Parathyroid adenoma (tissue), 2 donors: ENCODE data around the gene DDI1.

Experiments
- H2AFZ ChIP-seq: fragments of 300-600 bp; sonication (generic); one replicate; pipeline ENCODE4 v1.7.0; 2017; ENCODE audit warnings: antibody characterized with exemption, mild to moderate bottlenecking
- H3K27ac ChIP-seq: fragments of 300-600 bp; sonication (generic); one replicate; pipeline ENCODE4 v1.7.0; 2017
- H3K27me3 ChIP-seq: fragments of 300-600 bp; sonication (generic); one replicate; pipeline ENCODE4 v1.7.0; 2017; ENCODE audit warnings: low read length; ENCODE audit not compliant: control insufficient read depth, insufficient read depth
- H3K36me3 ChIP-seq: fragments of 300-600 bp; sonication (generic); one replicate; pipeline ENCODE4 v1.7.0; 2017; ENCODE audit warnings: low read length; ENCODE audit not compliant: control insufficient read depth, insufficient read depth
- H3K4me1 ChIP-seq: fragments of 300-600 bp; sonication (generic); one replicate; pipeline ENCODE4 v1.7.0; 2017; ENCODE audit warnings: control low read depth
- H3K4me2 ChIP-seq: fragments of 300-600 bp; sonication (generic); one replicate; pipeline ENCODE4 v1.7.0; 2017; ENCODE audit warnings: low read length
- H3K4me3 ChIP-seq: fragments of 300-600 bp; sonication (generic); one replicate; pipeline ENCODE4 v1.7.0; 2017; ENCODE audit warnings: low read depth, low read length
- H3K79me2 ChIP-seq: fragments of 300-600 bp; sonication (generic); one replicate; pipeline ENCODE4 v1.7.0; 2017; ENCODE audit warnings: control low read depth
- H3K9ac ChIP-seq: fragments of 300-600 bp; sonication (generic); one replicate; pipeline ENCODE4 v1.7.0; 2017; ENCODE audit warnings: mild to moderate bottlenecking
- H3K9me3 ChIP-seq: fragments of 300-600 bp; sonication (generic); one replicate; pipeline ENCODE4 v1.7.0; 2017; ENCODE audit warnings: low read length; ENCODE audit not compliant: control insufficient read depth
- TF ChIP-seq, protein P1 (sequence below): fragments of 300-600 bp; sonication (generic); IDR thresholded peaks from one replicate; pipeline ENCODE4 v1.7.0; 2017; ENCODE audit warnings: antibody characterized with exemption, mild to moderate bottlenecking
- donor health status: primary hyperparathyroidism.

Gene DDI1

GRCh38 chr11:104078245-104078644, 41.8 kb downstream of the DDI1 start:
- Histone ChIP-seq H3K4me3 (no peak overlapping the region), H3K9ac (no peak overlapping the region), H3K36me3 (no peaks in the 10 kb centered on the region), H3K9me3 (no peaks in the 10 kb centered on the region), H3K4me1 (no peaks in the 10 kb centered on the region), H3K27ac (no peak overlapping the region), H3K79me2 (no peaks in the 10 kb centered on the region), H3K4me2 (no peak overlapping the region), H3K27me3 (no peaks in the 10 kb centered on the region), H2AFZ (no peak overlapping the region)
- TF ChIP-seq, protein P1, sequence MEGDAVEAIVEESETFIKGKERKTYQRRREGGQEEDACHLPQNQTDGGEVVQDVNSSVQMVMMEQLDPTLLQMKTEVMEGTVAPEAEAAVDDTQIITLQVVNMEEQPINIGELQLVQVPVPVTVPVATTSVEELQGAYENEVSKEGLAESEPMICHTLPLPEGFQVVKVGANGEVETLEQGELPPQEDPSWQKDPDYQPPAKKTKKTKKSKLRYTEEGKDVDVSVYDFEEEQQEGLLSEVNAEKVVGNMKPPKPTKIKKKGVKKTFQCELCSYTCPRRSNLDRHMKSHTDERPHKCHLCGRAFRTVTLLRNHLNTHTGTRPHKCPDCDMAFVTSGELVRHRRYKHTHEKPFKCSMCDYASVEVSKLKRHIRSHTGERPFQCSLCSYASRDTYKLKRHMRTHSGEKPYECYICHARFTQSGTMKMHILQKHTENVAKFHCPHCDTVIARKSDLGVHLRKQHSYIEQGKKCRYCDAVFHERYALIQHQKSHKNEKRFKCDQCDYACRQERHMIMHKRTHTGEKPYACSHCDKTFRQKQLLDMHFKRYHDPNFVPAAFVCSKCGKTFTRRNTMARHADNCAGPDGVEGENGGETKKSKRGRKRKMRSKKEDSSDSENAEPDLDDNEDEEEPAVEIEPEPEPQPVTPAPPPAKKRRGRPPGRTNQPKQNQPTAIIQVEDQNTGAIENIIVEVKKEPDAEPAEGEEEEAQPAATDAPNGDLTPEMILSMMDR = no peak

DNA sequence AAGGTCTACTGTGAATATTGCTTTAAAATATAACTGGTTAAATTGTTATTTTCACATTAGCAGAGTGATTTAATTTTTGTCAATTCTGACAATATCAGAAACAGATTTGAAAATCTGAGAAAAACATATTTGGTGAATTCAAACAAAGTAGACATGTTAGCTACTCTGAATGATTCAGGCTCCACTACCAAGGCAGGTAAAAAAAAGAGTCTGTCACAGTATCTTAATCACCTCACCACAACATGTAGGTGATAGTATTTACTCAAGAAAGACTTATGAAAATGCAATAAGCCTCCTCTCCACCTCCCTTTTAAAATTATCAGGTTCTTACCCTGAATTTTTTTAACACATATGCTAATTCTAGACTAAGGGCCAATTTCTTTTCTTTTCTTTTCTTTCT, 42.6 kb downstream of the DDI1 start:
- Histone ChIP-seq H3K4me2 (no peak overlapping the region), H3K79me2 (no peaks in the 10 kb centered on the region)

DNA sequence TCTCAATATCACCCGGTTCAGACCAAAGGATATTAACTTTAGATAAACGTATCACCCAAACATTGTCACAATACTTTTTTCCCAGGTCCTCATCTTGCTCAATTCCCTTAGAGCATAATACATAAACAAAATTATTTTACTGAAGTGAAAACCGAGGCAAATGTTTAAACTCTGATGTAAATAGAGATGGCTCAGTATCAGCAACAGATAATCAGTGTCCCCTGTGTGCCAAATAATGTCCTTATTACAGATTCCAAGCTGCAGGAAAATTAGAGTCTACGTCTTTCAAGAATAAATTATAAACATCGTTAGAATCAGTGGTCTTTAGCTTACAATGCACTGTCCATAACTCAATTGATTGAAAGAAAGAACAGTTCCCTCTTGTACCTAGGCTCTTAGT, 50.2 kb downstream of the DDI1 start:
- Histone ChIP-seq H3K27me3 (no peaks in the 10 kb centered on the region), H3K4me2 (no peak overlapping the region), H3K36me3 (no peaks in the 10 kb centered on the region), H3K27ac (no peak overlapping the region), H3K4me3 (no peak overlapping the region), H3K4me1 (no peaks in the 10 kb centered on the region), H3K9ac (no peak overlapping the region), H2AFZ (no peak overlapping the region), H3K79me2 (no peaks in the 10 kb centered on the region), H3K9me3 (no peaks in the 10 kb centered on the region)
- TF ChIP-seq, protein P1 = no peak

More for the DNA sequence above, 42.6 kb downstream of the DDI1 start:
- Histone ChIP-seq H3K4me1 (no peaks in the 10 kb centered on the region), H3K36me3 (no peaks in the 10 kb centered on the region), H3K9me3 (no peaks in the 10 kb centered on the region), H3K27ac (no peak overlapping the region), H3K27me3 (no peaks in the 10 kb centered on the region), H2AFZ (no peak overlapping the region), H3K4me3 (no peak overlapping the region), H3K9ac (no peak overlapping the region)
- TF ChIP-seq, protein P1 = no peak
